ENCODE measurements around the gene RPL10A.

DNA sequence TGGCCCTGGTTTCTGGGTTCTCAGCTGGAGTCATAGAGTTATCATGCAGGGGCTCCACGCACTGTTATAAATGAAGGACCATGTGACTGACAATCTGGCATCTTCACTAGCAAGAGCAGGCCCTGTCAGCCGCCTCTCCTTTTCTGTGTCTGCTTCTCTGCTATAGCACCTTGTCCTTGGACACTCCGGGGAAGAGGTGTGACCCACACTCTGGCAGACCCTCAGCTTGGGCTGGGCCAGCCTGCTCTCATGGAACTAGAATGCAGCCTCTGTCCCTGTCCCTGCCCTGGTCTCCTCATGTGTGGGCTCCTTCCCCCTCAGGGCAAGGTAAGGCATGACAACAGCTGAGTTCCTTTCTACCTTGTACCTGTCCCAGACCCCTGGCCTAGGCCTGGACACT is 27.0 kb upstream of the RPL10A start:
- TF ChIP-seq CTCF (IDR thresholded peaks at IDR 0.05) (no peak), POLR2A (IDR thresholded peaks at IDR 0.05) (no peak)

Measured in tibial nerve (tissue), 3 donors.